Kidney (tissue), 14 donors: ENCODE results near the gene DIP2A. TPM values are rescaled to one million over a fixed set of nuclear protein-coding genes. Genes with fewer than 3 reads are reported as not detected.

ENCODE experiments used
- DNase-seq, 5 donors: peaks; one replicate each; pipeline ENCODE4 v3.0.0-alpha.2; 2013 to 2020
- FAIRE-seq: peaks from 2 replicates; lab custom pipeline; 2012; peaks lifted over from hg19 to GRCh38; lab: Jason Lieb, UNC
- H3K27ac ChIP-seq, 2 donors: one replicate each; pipeline ENCODE4 v1.7.0; 2013; ENCODE audit warnings: low read depth in 2 of 2, low read length in 2 of 2, inconsistent platforms in 1 of 2
- H3K27me3 ChIP-seq: one replicate; pipeline ENCODE4 v1.7.1; 2013; ENCODE audit warnings: low read length, inconsistent platforms; ENCODE audit not compliant: control insufficient read depth, insufficient read depth
- H3K36me3 ChIP-seq, 3 donors: one replicate each; pipeline versions ENCODE4 v1.7.0 to v1.7.1; 2013; ENCODE audit warnings: low read length in 3 of 3, control low read depth in 1 of 3, inconsistent platforms in 1 of 3; ENCODE audit not compliant: insufficient read depth in 3 of 3, control insufficient read depth in 2 of 3
- H3K4me1 ChIP-seq, 3 donors: one replicate each; pipeline versions ENCODE4 v1.7.0 to v1.7.1; 2013; ENCODE audit warnings: low read length in 3 of 3, inconsistent platforms in 1 of 3, low read depth in 1 of 3; ENCODE audit not compliant: control insufficient read depth in 2 of 3, insufficient read depth in 2 of 3
- H3K4me3 ChIP-seq, 3 donors: one replicate each; pipeline versions ENCODE4 v1.7.0 to v1.8.1; 2013; ENCODE audit warnings: low read length in 3 of 3, control low read depth in 1 of 3, inconsistent platforms in 1 of 3
- H3K9ac ChIP-seq, 3 donors: one replicate each; pipeline versions ENCODE4 v1.7.0 to v1.7.1; 2013; ENCODE audit warnings: low read length in 3 of 3, control low read depth in 1 of 3, inconsistent platforms in 1 of 3
- H3K9me3 ChIP-seq, 3 donors: one replicate each; pipeline versions ENCODE4 v1.7.0 to v1.7.1; 2013; ENCODE audit warnings: low read length in 3 of 3, control low read depth in 1 of 3, inconsistent platforms in 1 of 3; ENCODE audit not compliant: control insufficient read depth in 2 of 3, insufficient read depth in 1 of 3
- intact Hi-C: fragments of 100-400 bp; cut with DNase I; formaldehyde crosslinking; loops from one replicate; pipeline ENCODE4 v1.11.1; 2022
- polyA plus RNA-seq: library from polyadenylated mRNA; stranded (reverse); fragments of 350-450 nt; fragmentation: Illumina TruSeq; extraction: RNeasy Lipid Tissue Mini Kit (QIAGEN cat#74804); gene quantifications from one replicate; pipeline ENCODE4 v1.2.3, GENCODE V29; 2014; ENCODE audit warnings: low read depth, low replicate concordance; ENCODE audit not compliant: insufficient read depth
- total RNA-seq: library from RNA; stranded (reverse); fragmentation: NEBNext Ultra II Directional; extraction: Animal tissue kit (Norgen Biotek cat#: 25700); gene quantifications from one replicate; pipeline ENCODE4 v1.2.1, GENCODE V29; 2021
- TF ChIP-seq, protein P1 (sequence below): IDR thresholded peaks from 3 replicates; pipeline ENCODE4 v1.5.1; 2012; ENCODE audit warnings: mild to moderate bottlenecking, moderate library complexity, borderline replicate concordance; ENCODE audit not compliant: insufficient read depth; ENCODE audit errors: extremely low read depth
- donor health status: control.
- donor health status: control.
- donor health status: control.
- donor health status: control.
- donor health status: control.
- donor health status: DM: yes; HTN: yes; CAD: no.
- donor health status: Normal renal cell carcinoma (clear cell type).

The DIP2A gene
- total and polyA plus RNA-seq, 2 donors from 2014 or later: 8.7 to 36.5 TPM

DNA sequence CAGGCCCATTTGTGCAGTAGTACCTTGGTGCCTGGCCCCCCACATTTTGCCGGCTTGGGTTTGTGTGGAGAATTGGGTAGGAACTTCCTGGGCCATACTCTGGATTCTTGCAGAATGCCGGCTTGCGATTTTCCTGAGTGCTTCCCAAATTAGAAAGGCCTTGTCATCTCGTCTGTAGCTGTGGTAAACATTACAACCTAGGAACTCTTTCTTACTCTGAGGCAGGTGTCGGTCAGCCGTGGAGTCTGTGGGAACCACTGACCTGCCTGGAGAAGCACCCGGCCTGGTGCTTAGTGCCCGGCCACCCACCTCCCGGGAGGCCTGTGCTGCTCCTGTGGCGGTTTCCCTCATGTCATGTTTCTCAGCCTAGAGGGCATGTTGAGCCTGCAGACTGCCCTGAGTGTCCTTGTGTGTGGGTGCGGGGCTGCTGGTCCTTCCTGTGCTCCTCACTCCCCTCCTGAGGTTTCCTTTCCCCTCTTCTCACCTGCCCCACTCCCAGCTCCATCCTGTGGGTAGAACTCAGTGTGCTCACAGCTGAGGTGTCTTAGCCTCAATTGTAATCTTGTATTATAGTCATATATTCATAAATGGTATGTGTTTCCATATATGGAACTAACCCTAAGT lies 81.5 kb downstream of the DIP2A start:
- intact Hi-C loops: no loop called here
- no peaks in the 10 kb centered on the region for H3K27me3 ChIP-seq
- DNase-seq (no peak), FAIRE-seq (no peak)
- peaks cover 2 to 54% (median 27%) of the 10 kb centered on the region in 3 donors for H3K36me3 ChIP-seq
- no peak overlapping the region for H3K27ac ChIP-seq
- no peak overlapping the region for H3K9ac ChIP-seq
- H3K4me3 ChIP-seq: no peak overlapping the region
- H3K4me1 ChIP-seq: no peaks in the 10 kb centered on the region
- H3K9me3 ChIP-seq: no peaks in the 10 kb centered on the region
- TF ChIP-seq, protein P1, sequence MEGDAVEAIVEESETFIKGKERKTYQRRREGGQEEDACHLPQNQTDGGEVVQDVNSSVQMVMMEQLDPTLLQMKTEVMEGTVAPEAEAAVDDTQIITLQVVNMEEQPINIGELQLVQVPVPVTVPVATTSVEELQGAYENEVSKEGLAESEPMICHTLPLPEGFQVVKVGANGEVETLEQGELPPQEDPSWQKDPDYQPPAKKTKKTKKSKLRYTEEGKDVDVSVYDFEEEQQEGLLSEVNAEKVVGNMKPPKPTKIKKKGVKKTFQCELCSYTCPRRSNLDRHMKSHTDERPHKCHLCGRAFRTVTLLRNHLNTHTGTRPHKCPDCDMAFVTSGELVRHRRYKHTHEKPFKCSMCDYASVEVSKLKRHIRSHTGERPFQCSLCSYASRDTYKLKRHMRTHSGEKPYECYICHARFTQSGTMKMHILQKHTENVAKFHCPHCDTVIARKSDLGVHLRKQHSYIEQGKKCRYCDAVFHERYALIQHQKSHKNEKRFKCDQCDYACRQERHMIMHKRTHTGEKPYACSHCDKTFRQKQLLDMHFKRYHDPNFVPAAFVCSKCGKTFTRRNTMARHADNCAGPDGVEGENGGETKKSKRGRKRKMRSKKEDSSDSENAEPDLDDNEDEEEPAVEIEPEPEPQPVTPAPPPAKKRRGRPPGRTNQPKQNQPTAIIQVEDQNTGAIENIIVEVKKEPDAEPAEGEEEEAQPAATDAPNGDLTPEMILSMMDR: no peak

DNA sequence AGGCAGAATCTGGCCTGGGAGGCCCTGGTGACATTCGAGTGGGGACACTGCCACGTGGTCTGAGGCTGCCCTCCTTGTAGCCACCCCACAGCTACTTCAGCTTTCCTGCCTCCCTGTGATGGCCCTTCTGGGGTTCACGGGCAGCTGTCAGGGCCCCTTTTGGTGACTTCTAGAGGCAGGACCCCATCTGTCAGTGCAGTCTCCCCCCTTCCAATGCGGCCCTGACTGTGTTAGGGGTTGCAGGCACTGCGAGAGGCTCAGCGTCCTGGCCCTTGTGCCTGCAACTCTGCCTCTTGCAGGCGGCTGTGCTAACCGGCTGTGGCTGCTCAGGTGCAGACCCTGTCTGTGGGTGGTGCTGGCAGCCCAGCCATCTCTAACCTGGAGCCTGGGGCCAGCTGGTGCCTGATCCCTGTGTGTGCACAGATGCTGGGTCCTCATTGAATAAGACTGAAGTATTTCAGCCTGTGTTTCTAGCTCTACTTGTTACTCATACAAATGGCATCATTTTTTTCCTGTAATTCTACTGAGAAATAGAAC lies 84.0 kb downstream of the DIP2A start:
- intact Hi-C loops: no loop called here
- TF ChIP-seq, protein P1: no peak
- Histone ChIP-seq H3K4me1 (no peaks in the 10 kb centered on the region), H3K27ac (no peak overlapping the region), H3K9ac (no peak overlapping the region), H3K27me3 (no peaks in the 10 kb centered on the region), H3K4me3 (no peak overlapping the region), H3K9me3 (no peaks in the 10 kb centered on the region), H3K36me3 (peaks cover 0 to 43% (median 24%) of the 10 kb centered on the region in 3 donors)
- FAIRE-seq (no peak), DNase-seq (no peak)

DNA sequence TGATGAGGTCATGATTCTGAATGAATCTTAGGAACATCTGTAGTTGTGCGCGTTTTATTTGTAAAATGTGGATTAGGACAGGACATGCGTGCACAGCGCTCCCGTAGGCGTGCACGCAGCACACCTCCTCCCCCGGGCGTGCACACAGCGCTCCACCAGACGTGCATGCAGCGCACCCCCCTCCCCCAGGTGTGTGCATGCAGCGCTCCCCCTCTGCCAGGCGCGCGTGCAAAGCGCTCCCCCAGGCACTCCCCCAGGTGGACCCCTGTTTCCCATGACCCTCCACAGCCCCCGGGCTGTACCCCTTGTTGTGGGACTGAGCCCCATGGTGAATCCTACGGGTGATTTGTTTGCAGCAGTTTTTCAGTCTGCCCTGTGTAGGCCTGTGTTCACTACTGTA lies 84.6 kb downstream of the DIP2A start:
- no peak overlapping the region for H3K27ac ChIP-seq
- H3K9me3 ChIP-seq: no peaks in the 10 kb centered on the region
- H3K4me1 ChIP-seq: no peaks in the 10 kb centered on the region
- DNase-seq (no peak), FAIRE-seq (no peak)
- TF ChIP-seq, protein P1: no peak
- no peak overlapping the region for H3K9ac ChIP-seq
- H3K36me3 ChIP-seq: peaks cover 5 to 43% (median 24%) of the 10 kb centered on the region in 3 donors
- H3K4me3 ChIP-seq: no peak overlapping the region
- H3K27me3 ChIP-seq: no peaks in the 10 kb centered on the region
- intact Hi-C loops: no loop called here
